Spleen (tissue), 7 donors: ENCODE results near the gene BCAR3.

ENCODE experiments used
- CTCF ChIP-seq, 11 experiments: fragments of 200-600 bp in 7 of 11; fragments of 450-650 bp in 4 of 11; sonication (generic) in 4 of 11; IDR thresholded peaks in 8 of 11; conservative IDR thresholded peaks in 3 of 11; 1 replicate in 7 of 11; 2 replicates in 4 of 11; pipeline versions ENCODE4 v1.4.0 to v1.8.0; 2016 to 2021; ENCODE audit warnings: antibody characterized with exemption in 11 of 11, inconsistent platforms in 4 of 11, mild to moderate bottlenecking in 1 of 11
- POLR2A ChIP-seq, 3 donors: fragments of 450-650 bp; IDR thresholded peaks; one replicate each; pipeline ENCODE4 v1.5.1; 2017; ENCODE audit warnings: antibody characterized with exemption in 3 of 3, mild to moderate bottlenecking in 1 of 3
- donor health status: DM: no; HTN: no; CAD: no; lungs with moderate emphysema.
- donor health status: DM: no; HTN: no; CAD: no.
- donor health status: DM: no; HTN: no; CAD: no.

GRCh38 chr1:93556291-93556690 is 125.3 kb downstream of the BCAR3 start:
- TF ChIP-seq CTCF (IDR thresholded peaks at IDR 0.05 in 8 of 11, conservative IDR thresholded peaks at IDR 0.05 in 3 of 11) (no peak), POLR2A (IDR thresholded peaks at IDR 0.05) (no peak)
